Activated CD8-positive, alpha-beta memory T cell treated with anti-CD3 and anti-CD28 coated beads for 1 hour (primary cell): ENCODE measurements around the gene CFAP221.
"Not testable (repeated sequence)": the region's sequence is repeated elsewhere in the genome, so short reads cannot be mapped to it uniquely, and the experiment has no call there.

ENCODE experiments used
- DNase-seq, 2 donors: peaks; one replicate each; pipeline ENCODE4 v3.0.0-alpha.2; 2020; ENCODE audit warnings: low read depth in 1 of 2; ENCODE audit errors: extremely low read depth in 1 of 2

The CFAP221 gene

GRCh38 chr2:119583291-119583690 is 39.0 kb downstream of the CFAP221 start:
- DNase-seq, result no peak

DNA sequence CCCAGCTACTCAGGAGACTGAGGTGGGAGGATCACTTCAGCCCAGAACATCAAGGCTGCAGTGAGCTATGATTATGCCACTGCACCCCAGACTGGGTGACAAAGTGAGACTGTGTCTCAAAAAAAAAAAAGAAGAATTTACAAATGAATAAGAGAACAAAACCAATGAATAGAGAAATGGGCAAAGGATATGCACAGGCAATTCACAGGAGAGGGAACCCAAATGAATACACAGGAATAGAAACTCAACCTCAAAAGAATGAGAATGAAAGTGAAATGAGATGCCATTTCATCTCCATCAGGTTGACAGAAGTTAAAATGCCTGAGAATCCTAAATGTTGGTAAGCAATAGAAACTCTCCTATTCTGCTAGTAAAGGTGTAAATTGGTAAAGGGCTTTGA is 40.2 kb downstream of the CFAP221 start:
- no peak for DNase-seq

DNA sequence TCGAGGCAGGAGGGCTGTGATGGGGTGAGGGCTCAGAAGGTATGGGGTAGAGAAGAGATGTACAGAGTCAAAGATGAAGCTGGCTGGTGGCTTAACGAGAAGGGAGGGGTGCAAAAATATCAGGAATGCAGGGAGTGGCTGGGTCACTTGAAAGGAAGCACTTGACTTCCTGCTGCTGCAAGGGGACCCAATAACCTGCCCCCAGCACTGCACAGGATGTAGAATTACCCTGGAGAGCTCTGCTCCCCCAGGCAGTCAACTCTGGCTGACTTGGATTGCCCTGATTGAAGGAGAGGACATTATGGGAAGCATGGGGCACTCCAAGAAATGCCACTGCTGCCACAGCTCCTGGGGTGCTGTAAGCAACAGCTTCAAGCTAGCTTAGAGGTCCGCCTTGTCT is 41.8 kb downstream of the CFAP221 start:
- no peak for DNase-seq

DNA sequence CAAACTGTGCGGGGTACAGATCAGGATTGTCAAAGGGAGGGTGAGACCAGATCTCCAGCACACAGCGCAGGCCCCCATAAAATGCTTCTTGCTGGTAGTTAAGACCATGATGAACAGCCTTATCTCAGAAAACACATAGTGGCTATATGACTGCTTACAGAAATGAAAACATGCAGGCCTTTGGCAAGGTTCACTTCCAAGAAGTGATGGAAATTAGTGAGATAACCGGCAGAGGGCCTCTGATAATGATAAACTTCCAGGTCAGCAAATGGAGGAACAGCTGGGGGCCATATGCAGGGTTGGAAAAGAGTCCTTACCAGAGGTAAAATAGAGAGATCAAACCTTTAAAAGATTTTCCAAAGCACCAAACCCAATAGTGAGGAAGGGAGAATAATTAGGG is 46.6 kb downstream of the CFAP221 start:
- no peak for DNase-seq

DNA sequence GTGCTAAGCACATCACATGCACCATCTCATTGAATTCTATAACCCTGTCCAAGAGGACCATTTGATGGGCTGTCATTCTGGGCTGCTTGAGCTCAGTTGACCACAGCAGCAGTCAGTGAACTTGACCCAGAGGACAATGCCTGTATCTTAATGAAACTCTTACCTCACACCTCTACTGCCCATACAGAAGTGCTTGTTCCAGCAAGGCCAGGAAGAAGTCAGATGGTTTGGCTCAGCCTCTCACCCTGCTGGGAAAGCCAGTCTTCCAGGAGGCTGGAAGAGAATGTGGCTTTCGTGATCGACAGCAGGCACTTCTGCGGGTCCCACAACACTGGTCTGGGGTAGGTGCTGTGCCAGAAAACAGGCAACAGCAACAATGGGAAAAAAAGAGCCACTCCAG is 47.3 kb downstream of the CFAP221 start:
- DNase-seq, result no peak

GRCh38 chr2:119592436-119592835 is 48.2 kb downstream of the CFAP221 start:
- no peak for DNase-seq

- no peak for DNase-seq
Measured at GRCh38 chr2:119596638-119597037, 52.4 kb downstream of the CFAP221 start.

GRCh38 chr2:119598596-119599263 is 54.5 kb downstream of the CFAP221 start:
- no peak for DNase-seq

- DNase-seq, result no peak
Measured at GRCh38 chr2:119599384-119599783, 55.1 kb downstream of the CFAP221 start.

GRCh38 chr2:119605096-119605495 is 60.8 kb downstream of the CFAP221 start:
- no peak for DNase-seq

DNA sequence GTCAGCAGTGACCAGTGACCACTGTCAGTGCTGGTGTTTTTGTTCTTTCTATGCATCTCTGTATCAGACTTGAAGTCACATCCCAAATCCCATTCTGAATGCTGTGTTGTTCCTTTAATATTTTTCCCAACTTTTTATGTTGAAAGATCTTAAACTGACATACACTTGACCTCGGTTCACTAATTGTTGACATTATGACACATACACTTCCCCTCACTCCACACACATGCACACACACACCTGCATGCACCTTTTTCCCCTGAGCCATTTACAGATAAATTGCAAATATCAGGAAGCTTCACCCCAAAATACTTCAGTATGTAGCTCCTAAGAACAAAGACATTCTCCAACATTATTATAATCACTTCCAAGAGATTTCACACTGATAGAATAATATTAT is 62.4 kb downstream of the CFAP221 start:
- DNase-seq, result no peak

GRCh38 chr2:119608553-119608952 is 64.3 kb downstream of the CFAP221 start:
- no peak for DNase-seq

DNA sequence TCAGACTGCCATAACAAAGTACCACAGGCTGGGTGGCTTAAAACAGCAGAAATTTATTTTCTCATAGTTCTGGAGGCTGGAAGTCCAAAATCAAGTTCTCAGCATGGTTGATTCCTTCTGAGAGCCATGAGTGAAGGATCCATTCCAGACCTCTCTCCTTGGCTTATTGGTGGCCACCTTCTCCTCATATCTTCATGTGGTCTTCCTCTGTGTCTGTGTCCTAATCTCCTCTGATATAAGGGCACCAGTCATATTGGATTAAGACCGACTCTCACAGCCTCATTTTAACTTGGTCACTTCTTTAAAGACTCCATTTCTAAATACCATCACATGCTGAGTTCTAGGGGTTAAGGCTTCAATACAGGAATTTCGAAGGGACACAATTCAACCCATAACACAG is 65.1 kb downstream of the CFAP221 start:
- DNase-seq, result no peak

- DNase-seq, result not testable (repeated sequence)
Measured at GRCh38 chr2:119614140-119614539, 69.9 kb downstream of the CFAP221 start.

DNA sequence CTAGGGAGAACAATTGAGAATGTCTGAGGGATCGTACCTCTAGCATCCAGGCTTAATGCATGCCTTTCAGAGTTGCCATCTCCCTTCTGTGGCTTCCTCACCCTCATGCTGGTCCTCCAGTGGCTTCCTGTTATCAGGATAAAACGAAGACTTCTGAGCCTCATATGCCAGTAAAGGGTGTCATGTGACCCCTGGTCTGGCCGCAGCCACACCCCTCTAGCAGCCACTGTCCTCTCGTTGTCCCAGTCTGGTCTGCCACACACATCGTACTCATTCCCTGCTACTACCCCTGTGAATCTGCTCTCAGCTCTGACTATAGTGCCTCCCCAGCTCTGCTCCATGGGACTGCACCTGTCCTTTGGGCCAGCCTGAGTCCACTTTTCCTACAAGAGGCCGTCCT is 72.2 kb downstream of the CFAP221 start:
- no peak for DNase-seq

GRCh38 chr2:119617455-119617854 is 73.2 kb downstream of the CFAP221 start:
- DNase-seq, result no peak

DNA sequence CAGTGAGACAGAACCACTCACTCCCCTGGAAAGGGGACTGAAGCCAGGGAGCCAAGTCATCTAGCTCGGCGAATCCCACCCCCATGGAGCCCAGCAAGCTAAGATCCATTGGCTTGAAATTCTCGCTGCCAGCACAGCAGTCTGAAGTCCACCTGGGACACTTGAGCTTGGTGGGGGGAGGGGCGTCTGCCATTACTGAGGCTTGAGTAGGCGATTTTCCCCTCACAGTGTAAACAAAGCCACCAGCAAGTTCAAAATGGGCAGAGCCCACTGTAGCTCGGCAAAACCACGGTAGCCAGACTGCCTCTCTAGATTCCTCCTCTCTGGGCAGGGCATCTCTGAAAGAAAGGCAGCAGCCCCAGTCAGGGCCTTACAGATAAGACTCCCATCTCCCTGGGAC is 74.5 kb downstream of the CFAP221 start:
- not testable (repeated sequence) for DNase-seq

DNA sequence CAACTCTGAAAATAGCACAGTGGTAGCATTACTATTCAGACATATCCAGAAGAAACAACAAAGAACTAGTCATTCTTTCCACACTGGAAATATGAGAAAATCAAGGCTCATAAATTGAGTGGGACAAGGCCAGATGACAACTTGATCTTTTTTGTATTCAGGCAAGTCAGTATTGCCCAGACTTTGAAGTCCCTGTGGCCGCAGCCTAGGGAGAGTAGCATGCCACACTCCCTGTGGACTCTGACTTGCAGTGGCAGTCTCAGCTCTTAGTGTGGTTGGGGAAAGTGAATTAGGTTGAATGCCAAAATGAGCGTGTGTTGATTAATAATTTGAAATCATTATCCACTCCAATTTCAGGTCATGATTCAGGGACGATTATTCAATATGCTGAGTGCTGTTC is 81.0 kb downstream of the CFAP221 start:
- no peak for DNase-seq

- DNase-seq, result no peak
Measured at GRCh38 chr2:119629323-119629825, 85.1 kb downstream of the CFAP221 start.

DNA sequence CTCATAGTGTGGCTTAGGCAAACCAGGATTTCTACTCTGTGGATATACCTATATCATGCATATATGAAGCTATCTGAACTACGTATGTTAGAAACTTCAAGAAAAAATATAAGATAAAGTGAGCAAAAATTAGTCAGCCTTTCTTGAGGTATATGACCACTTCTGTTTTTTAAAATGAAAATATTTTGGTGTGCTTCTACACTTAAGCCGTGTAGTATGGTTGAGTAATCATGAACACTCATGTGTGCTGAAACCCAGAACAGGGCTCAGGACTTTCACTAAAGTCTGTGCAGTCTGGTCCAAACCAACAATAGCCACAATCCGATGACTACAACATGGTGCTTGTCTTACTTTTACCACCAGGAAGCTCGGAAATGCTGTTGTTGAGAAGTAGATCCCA is 85.9 kb downstream of the CFAP221 start:
- DNase-seq, result no peak

DNA sequence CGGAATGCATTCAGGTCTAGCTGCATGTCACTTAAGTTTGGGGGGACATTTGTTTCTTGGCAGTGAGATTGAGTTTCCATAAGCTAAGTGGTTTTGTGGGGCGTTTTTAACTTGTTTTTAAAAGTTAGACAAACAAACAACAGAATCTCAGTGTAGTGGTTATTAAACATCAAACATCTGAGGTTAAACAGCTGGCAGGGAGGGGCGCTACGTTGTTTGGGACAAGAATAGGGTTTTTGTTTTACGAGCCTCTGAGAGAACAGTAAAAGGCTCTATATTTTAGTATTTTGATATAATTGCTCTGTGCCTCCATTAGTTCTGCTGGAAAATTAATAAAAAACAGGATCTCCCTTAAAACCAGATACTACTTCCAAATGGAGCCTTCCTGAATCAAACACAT is 93.1 kb downstream of the CFAP221 start:
- no peak for DNase-seq

DNA sequence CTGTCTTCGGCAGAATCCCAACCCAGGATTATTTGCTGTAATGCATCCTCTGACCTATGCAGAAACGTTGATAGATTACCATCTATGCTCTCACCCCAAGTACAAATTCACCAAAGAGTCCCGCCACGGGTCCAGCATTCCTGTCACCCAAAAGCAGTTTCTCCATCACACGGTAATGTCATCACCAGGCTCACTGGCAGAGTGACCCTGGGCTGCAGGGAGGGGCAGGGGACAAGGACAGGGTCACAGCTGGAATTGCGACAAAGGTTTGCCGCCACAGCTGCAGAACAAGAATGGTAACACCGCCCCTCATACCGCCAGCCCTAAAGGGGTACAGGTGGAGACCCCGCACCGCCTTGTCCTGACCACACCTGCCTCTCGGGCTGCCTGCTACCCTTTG is 94.0 kb downstream of the CFAP221 start:
- no peak for DNase-seq
